Keratinocyte (primary cell): ENCODE data around the gene YIPF2. TPM values are rescaled to one million over a fixed set of nuclear protein-coding genes. Genes with fewer than 3 reads are reported as not detected.

Experiments
- DNase-seq: peaks from one replicate; pipeline ENCODE4 v3.0.0-alpha.2; 2011; ENCODE audit warnings: low read depth, missing footprints, low spot score
- FAIRE-seq: peaks from 2 replicates; lab custom pipeline; 2011; peaks lifted over from hg19 to GRCh38; lab: Jason Lieb, UNC
- H2AFZ ChIP-seq: 2 replicates; pipeline ENCODE4 v1.6.0; 2012; ENCODE audit warnings: low read length, control low read depth, inconsistent platforms; ENCODE audit not compliant: control insufficient read depth
- H3K27ac ChIP-seq: 2 replicates; pipeline ENCODE4 v1.5.1; 2011; ENCODE audit warnings: low read length; ENCODE audit not compliant: control insufficient read depth, insufficient read depth
- H3K27me3 ChIP-seq: 3 replicates; pipeline ENCODE4 v1.6.0; 2011; ENCODE audit warnings: low read length; ENCODE audit not compliant: control insufficient read depth, insufficient read depth; ENCODE audit errors: extremely low read depth
- H3K36me3 ChIP-seq, 2 experiments: 2 replicates in 1 of 2; 3 replicates in 1 of 2; pipeline ENCODE4 v1.5.1; 2011; ENCODE audit warnings: low read length in 2 of 2, mild to moderate bottlenecking in 1 of 2; ENCODE audit not compliant: control insufficient read depth in 2 of 2, insufficient read depth in 2 of 2; ENCODE audit errors: extremely low read depth in 1 of 2
- H3K4me1 ChIP-seq: 3 replicates; pipeline ENCODE4 v1.5.1; 2011; ENCODE audit warnings: low read length; ENCODE audit not compliant: control insufficient read depth, insufficient read depth; ENCODE audit errors: extremely low read depth
- H3K4me2 ChIP-seq: 3 replicates; pipeline ENCODE4 v1.6.0; 2011; ENCODE audit warnings: low read depth, low read length; ENCODE audit not compliant: control insufficient read depth, insufficient read depth; ENCODE audit errors: extremely low read depth
- H3K4me3 ChIP-seq, 3 experiments: fragments of 200-600 bp in 1 of 3; sonication (generic) in 1 of 3; 2 replicates in 2 of 3; 3 replicates in 1 of 3; pipeline ENCODE4 v1.5.1; 2011 to 2016; ENCODE audit warnings: low read length in 3 of 3, mild to moderate bottlenecking in 3 of 3, control low read depth in 2 of 3, inconsistent platforms in 1 of 3, low read depth in 1 of 3, mixed read lengths in 1 of 3, mixed run types in 1 of 3, moderate library complexity in 1 of 3; ENCODE audit not compliant: control insufficient read depth in 2 of 3, insufficient read depth in 2 of 3; ENCODE audit errors: extremely low read depth in 1 of 3
- H3K79me2 ChIP-seq: 2 replicates; pipeline ENCODE4 v1.6.0; 2012; ENCODE audit warnings: low read length; ENCODE audit not compliant: control insufficient read depth, insufficient read depth
- H3K9ac ChIP-seq: 3 replicates; pipeline ENCODE4 v1.6.0; 2011; ENCODE audit warnings: low read length; ENCODE audit not compliant: control insufficient read depth, insufficient read depth; ENCODE audit errors: extremely low read depth
- H3K9me1 ChIP-seq: 3 replicates; pipeline ENCODE4 v1.6.0; 2011; ENCODE audit warnings: low read length; ENCODE audit not compliant: control insufficient read depth, insufficient read depth; ENCODE audit errors: extremely low read depth
- H3K9me3 ChIP-seq: 2 replicates; pipeline ENCODE4 v1.5.1; 2012; ENCODE audit warnings: low read depth, low read length; ENCODE audit not compliant: control insufficient read depth
- H4K20me1 ChIP-seq: 3 replicates; pipeline ENCODE4 v1.6.0; 2011; ENCODE audit warnings: low read length; ENCODE audit not compliant: control insufficient read depth, insufficient read depth; ENCODE audit errors: extremely low read depth
- EZH2 ChIP-seq: IDR thresholded peaks from one replicate; pipeline ENCODE4 v1.6.1; 2012; ENCODE audit warnings: inconsistent platforms, mild to moderate bottlenecking, low read length, moderate library complexity
- dilution Hi-C: fragments of 300-500 bp; cut with MboI; formaldehyde crosslinking; loops from one replicate; pipeline ENCODE4 v1.7.0; 2020; ENCODE audit warnings: low sequenced_read_pairs; ENCODE audit not compliant: extremely low pct_ligation_motif_present
- polyA plus RNA-seq, 5 experiments: library from polyadenylated mRNA; depleted of rRNA in 3 of 5; stranded (reverse) in 3 of 5; stranded (forward) in 1 of 5; unstranded in 1 of 5; fragments of >200 nt; gene quantifications; 1 replicate in 1 of 5; 2 replicates in 3 of 5; 3 replicates in 1 of 5; pipeline versions ENCODE4 v1.2.1 to v1.2.3, GENCODE V29; 2011 to 2012; ENCODE audit warnings: missing spikeins in 2 of 5, low read depth in 1 of 5, low replicate concordance in 1 of 5
- TF ChIP-seq, protein P1 (sequence below), 3 experiments: IDR thresholded peaks in 1 of 3; conservative IDR thresholded peaks in 1 of 3; optimal IDR thresholded peaks in 1 of 3; 2 replicates in 2 of 3; 3 replicates in 1 of 3; pipeline versions ENCODE3 to v1.5.1; 2011; ENCODE audit warnings: low read length in 3 of 3, mild to moderate bottlenecking in 3 of 3, moderate library complexity in 2 of 3, control low read depth in 1 of 3, inconsistent platforms in 1 of 3; ENCODE audit not compliant: insufficient read depth in 2 of 3; ENCODE audit errors: extremely low read depth in 1 of 3

The YIPF2 gene
- polyA plus RNA-seq, 1 donor (not counting 4 experiments of a cell fraction or from before 2014, with no cell fraction given), result 26.9 TPM

DNA sequence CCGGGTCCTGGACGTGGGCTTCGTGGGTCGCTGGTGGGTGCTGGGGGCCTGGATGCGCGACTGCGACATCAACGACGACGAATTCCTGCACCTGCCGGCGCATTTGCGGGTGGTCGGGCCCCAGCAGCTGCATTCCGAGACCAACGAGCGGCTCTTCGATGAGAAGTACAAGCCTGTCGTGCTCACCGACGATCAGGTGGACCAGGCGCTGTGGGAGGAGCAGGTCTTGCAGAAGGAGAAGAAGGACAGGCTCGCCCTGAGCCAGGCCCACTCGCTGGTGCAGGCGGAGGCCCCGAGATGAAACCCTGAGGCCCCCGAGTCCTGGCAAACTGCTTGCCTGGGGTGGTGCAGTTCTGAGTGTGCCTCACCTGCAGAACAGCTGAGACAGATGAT, 959 bp upstream of the YIPF2 start:
- H3K4me1 ChIP-seq, result peaks cover 17% of the 10 kb centered on the region
- DNase-seq (no peak), FAIRE-seq (no peak)
- peaks cover 5% of the 10 kb centered on the region for H4K20me1 ChIP-seq
- H3K79me2 ChIP-seq, result peaks cover 43% of the 10 kb centered on the region
- dilution Hi-C loops, result no loop called here
- no peaks in the 10 kb centered on the region for H3K9me3 ChIP-seq
- peak overlapping the region; percentile 43 for H2AFZ ChIP-seq
- TF ChIP-seq, protein P1, sequence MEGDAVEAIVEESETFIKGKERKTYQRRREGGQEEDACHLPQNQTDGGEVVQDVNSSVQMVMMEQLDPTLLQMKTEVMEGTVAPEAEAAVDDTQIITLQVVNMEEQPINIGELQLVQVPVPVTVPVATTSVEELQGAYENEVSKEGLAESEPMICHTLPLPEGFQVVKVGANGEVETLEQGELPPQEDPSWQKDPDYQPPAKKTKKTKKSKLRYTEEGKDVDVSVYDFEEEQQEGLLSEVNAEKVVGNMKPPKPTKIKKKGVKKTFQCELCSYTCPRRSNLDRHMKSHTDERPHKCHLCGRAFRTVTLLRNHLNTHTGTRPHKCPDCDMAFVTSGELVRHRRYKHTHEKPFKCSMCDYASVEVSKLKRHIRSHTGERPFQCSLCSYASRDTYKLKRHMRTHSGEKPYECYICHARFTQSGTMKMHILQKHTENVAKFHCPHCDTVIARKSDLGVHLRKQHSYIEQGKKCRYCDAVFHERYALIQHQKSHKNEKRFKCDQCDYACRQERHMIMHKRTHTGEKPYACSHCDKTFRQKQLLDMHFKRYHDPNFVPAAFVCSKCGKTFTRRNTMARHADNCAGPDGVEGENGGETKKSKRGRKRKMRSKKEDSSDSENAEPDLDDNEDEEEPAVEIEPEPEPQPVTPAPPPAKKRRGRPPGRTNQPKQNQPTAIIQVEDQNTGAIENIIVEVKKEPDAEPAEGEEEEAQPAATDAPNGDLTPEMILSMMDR (optimal IDR thresholded peaks at IDR 0.05 in 1 of 3, IDR thresholded peaks at IDR 0.05 in 1 of 3, conservative IDR thresholded peaks at IDR 0.05 in 1 of 3; ENCODE audit: extremely low read depth in 1 of 3, insufficient read depth in 2 of 3, low read length in 3 of 3), result no peak
- no peak for TF ChIP-seq EZH2
- peak overlapping the region; percentile 86 for H3K9ac ChIP-seq
- peaks cover 7 to 10% of the 10 kb centered on the region in 2 experiments for H3K36me3 ChIP-seq
- peak overlapping the region; percentile 92 to 97 (median 94) for H3K4me3 ChIP-seq
- H3K4me2 ChIP-seq, result peak overlapping the region; percentile 98
- H3K27ac ChIP-seq, result no peak overlapping the region
- no peaks in the 10 kb centered on the region for H3K27me3 ChIP-seq
- H3K9me1 ChIP-seq, result no peaks in the 10 kb centered on the region

- FAIRE-seq, result no peak
- TF ChIP-seq, protein P1 (optimal IDR thresholded peaks at IDR 0.05 in 1 of 3, IDR thresholded peaks at IDR 0.05 in 1 of 3, conservative IDR thresholded peaks at IDR 0.05 in 1 of 3; ENCODE audit: extremely low read depth in 1 of 3, insufficient read depth in 2 of 3, low read length in 3 of 3), result no peak
These were observed 493 bp downstream of the YIPF2 start for GRCh38 chr19:10927730-10928562.

More at GRCh38 chr19:10927730-10928562, 493 bp downstream of the YIPF2 start:
- H3K36me3 ChIP-seq, result peaks cover 14 to 16% of the 10 kb centered on the region in 2 experiments
- H3K4me1 ChIP-seq, result peaks cover 17% of the 10 kb centered on the region
- peak overlapping the region; percentile 68 for H2AFZ ChIP-seq
- no peak for DNase-seq
- H3K27me3 ChIP-seq, result no peaks in the 10 kb centered on the region
- H4K20me1 ChIP-seq, result peaks cover 5% of the 10 kb centered on the region
- no peaks in the 10 kb centered on the region for H3K9me3 ChIP-seq
- H3K79me2 ChIP-seq, result peaks cover 43% of the 10 kb centered on the region
- H3K27ac ChIP-seq, result peak overlapping the region; percentile 58
- no peaks in the 10 kb centered on the region for H3K9me1 ChIP-seq
- H3K9ac ChIP-seq, result peak overlapping the region; percentile 86
- H3K4me2 ChIP-seq, result peak overlapping the region; percentile 97
- H3K4me3 ChIP-seq, result peak overlapping the region; percentile 92 to 97 (median 94)
- dilution Hi-C loops, result no loop called here
